PC-3 (cell line): Measurements from ENCODE around the gene PTH1R.

Experiments used
- CTCF ChIP-seq: fragments of 300-600 bp; sonication (generic); conservative IDR thresholded peaks from 2 replicates; pipeline ENCODE4 v1.5.1; 2017; ENCODE audit warnings: antibody characterized with exemption, low read depth, mild to moderate bottlenecking, low read length
- EZH2 ChIP-seq: fragments of 300-600 bp; sonication (generic); IDR thresholded peaks from one replicate; pipeline ENCODE4 v1.6.1; 2017; ENCODE audit warnings: antibody characterized with exemption, mild to moderate bottlenecking, low read length; ENCODE audit not compliant: unreplicated experiment

GRCh38 chr3:46900007-46900292 lies 22.4 kb downstream of the PTH1R start:
- TF ChIP-seq CTCF (no peak), EZH2 (no peak)
